ENCODE data around the gene DYRK1A.

The DYRK1A gene

DNA sequence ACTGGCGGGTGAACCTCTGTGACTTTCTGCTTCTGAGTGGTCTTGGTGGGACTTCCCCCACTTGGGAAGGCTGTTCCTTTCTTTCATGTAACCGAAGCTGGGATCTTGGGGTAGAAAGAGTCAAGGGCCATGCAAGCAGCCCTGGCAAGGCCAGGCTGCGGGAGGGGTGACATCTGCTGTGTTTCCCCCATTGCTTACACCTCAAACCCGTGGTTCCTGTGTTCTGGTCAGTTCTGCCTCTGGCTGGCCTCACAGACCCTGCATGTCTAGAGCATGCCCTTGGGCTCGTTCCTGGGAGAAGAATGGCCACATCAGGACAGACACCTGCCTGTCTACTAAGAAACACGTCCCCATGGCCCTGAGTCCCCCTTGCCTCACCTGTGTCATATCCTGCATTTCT, 207.7 kb downstream of the DYRK1A start:
- DNase-seq (ENCODE audit: low read depth): no peak
- TF ChIP-seq CTCF (conservative IDR thresholded peaks at IDR 0.05; ENCODE audit: low read length): no peak
- no peak overlapping the region for H3K4me3 ChIP-seq (ENCODE audit: low read length)

DNA sequence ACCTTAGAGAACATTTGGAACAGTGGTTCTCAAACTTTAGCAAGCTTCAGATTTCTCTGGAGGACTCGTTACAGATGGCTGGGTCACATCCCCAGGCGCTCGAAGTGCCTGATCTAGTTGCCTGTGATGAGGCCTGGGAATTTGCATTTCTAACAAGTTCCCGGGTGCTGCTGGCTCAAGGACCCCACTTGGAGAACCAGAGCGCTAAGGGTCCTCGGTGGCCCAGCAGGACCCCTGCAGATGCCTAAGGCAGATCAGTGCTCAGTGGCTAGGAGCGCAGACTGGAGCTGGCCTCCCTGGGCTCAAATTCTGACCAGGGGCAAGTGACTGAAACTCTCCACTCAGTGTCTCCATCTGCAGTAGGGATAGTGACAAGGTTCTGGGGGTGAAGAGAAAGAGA, 208.2 kb downstream of the DYRK1A start:
- DNase-seq (ENCODE audit: low read depth): no peak
- TF ChIP-seq CTCF (conservative IDR thresholded peaks at IDR 0.05; ENCODE audit: low read length): no peak
- no peak overlapping the region for H3K4me3 ChIP-seq (ENCODE audit: low read length)

GRCh38 chr21:37575580-37575979, 209.0 kb downstream of the DYRK1A start:
- no peak for DNase-seq (ENCODE audit: low read depth)
- TF ChIP-seq CTCF (conservative IDR thresholded peaks at IDR 0.05; ENCODE audit: low read length): no peak
- no peak overlapping the region for H3K4me3 ChIP-seq (ENCODE audit: low read length)
